NCI-H345 treated with DMSO at 0.1 percent for 48 hours (cell line): ENCODE measurements around the gene MBOAT1.

ENCODE experiments used
- DNase-seq: peaks from one replicate; lab custom pipeline; 2025; ENCODE audit not compliant: unreplicated experiment; lab: John Stamatoyannopoulos, UW

MBOAT1 gene

GRCh38 chr6:20235041-20235440 is 22.8 kb upstream of the MBOAT1 start:
- DNase-seq = no peak

- DNase-seq = no peak
These were observed 21.9 kb upstream of the MBOAT1 start for GRCh38 chr6:20234136-20234535.

- DNase-seq = no peak
These were observed 20.9 kb upstream of the MBOAT1 start for GRCh38 chr6:20233007-20233730.

GRCh38 chr6:20232188-20232587 is 19.9 kb upstream of the MBOAT1 start:
- no peak for DNase-seq

- no peak for DNase-seq
These were observed 18.3 kb upstream of the MBOAT1 start for GRCh38 chr6:20230401-20231119.

- no peak for DNase-seq
These were observed 17.6 kb upstream of the MBOAT1 start for GRCh38 chr6:20229881-20230280.

- no peak for DNase-seq
These were observed 15.1 kb upstream of the MBOAT1 start for GRCh38 chr6:20227350-20227749.

- DNase-seq = no peak
These were observed 10.9 kb upstream of the MBOAT1 start for GRCh38 chr6:20223141-20223540.

GRCh38 chr6:20221421-20221820 is 9.2 kb upstream of the MBOAT1 start:
- no peak for DNase-seq

GRCh38 chr6:20220359-20220758 is 8.1 kb upstream of the MBOAT1 start:
- no peak for DNase-seq

- DNase-seq = no peak
These were observed 5.6 kb upstream of the MBOAT1 start for GRCh38 chr6:20217891-20218290.

GRCh38 chr6:20217324-20217855 is 5.1 kb upstream of the MBOAT1 start:
- peak; percentile 27 for DNase-seq

GRCh38 chr6:20215310-20215709 is 3.0 kb upstream of the MBOAT1 start:
- no peak for DNase-seq

GRCh38 chr6:20213271-20213798 is 1.1 kb upstream of the MBOAT1 start:
- no peak for DNase-seq

GRCh38 chr6:20211941-20212391 is 303 bp downstream of the MBOAT1 start:
- no peak for DNase-seq

- DNase-seq = no peak
These were observed 980 bp downstream of the MBOAT1 start for GRCh38 chr6:20211037-20211940.

- no peak for DNase-seq
These were observed 2.1 kb downstream of the MBOAT1 start for GRCh38 chr6:20210158-20210557.

GRCh38 chr6:20208687-20209378 is 3.4 kb downstream of the MBOAT1 start:
- no peak for DNase-seq

- DNase-seq = no peak
These were observed 5.2 kb downstream of the MBOAT1 start for GRCh38 chr6:20207088-20207418.

GRCh38 chr6:20205722-20206161 is 6.5 kb downstream of the MBOAT1 start:
- DNase-seq = no peak
